Endothelial cell (in vitro differentiated cells): ENCODE results near the gene IL1R2. TPM values are rescaled to one million over a fixed set of nuclear protein-coding genes. Genes with fewer than 3 reads are reported as not detected.

Experiments
- DNase-seq: peaks from one replicate; pipeline ENCODE4 v3.0.0; 2021; ENCODE audit warnings: low spot score
- H3K27ac Mint-ChIP-seq: one replicate; pipeline ENCODE4 v1.8.0; 2021; ENCODE audit warnings: mixed read lengths, inconsistent platforms; ENCODE audit not compliant: unreplicated experiment
- H3K27me3 Mint-ChIP-seq: one replicate; pipeline ENCODE4 v1.8.0; 2021; ENCODE audit warnings: mild to moderate bottlenecking, moderate library complexity, mixed read lengths, inconsistent platforms; ENCODE audit not compliant: unreplicated experiment
- H3K36me3 Mint-ChIP-seq: one replicate; pipeline ENCODE4 v1.8.0; 2021; ENCODE audit warnings: mild to moderate bottlenecking, low read depth, mixed read lengths, inconsistent platforms; ENCODE audit not compliant: unreplicated experiment
- H3K4me1 Mint-ChIP-seq: one replicate; pipeline ENCODE4 v1.8.0; 2021; ENCODE audit warnings: mild to moderate bottlenecking, mixed read lengths, inconsistent platforms; ENCODE audit not compliant: unreplicated experiment
- H3K4me3 Mint-ChIP-seq: one replicate; pipeline ENCODE4 v1.8.0; 2021; ENCODE audit warnings: mild to moderate bottlenecking, mixed read lengths, inconsistent platforms; ENCODE audit not compliant: unreplicated experiment
- H3K9me3 Mint-ChIP-seq: one replicate; pipeline ENCODE4 v1.8.0; 2021; ENCODE audit warnings: mixed read lengths, inconsistent platforms; ENCODE audit not compliant: unreplicated experiment
- total RNA-seq: library from RNA; stranded (reverse); fragmentation: NEBNext Ultra II Directional; extraction: Animal tissue kit (Norgen Biotek cat#: 25700); gene quantifications from one replicate; pipeline ENCODE4 v1.2.1, GENCODE V29; 2021; ENCODE audit not compliant: unreplicated experiment
- TF ChIP-seq, protein P1 (sequence below): fragments of 200-600 bp; sonication (generic); IDR thresholded peaks from one replicate; pipeline ENCODE4 v1.5.0; 2021; ENCODE audit warnings: antibody characterized with exemption; ENCODE audit not compliant: unreplicated experiment

Gene IL1R2
- total RNA-seq, 1 donor from 2014 or later, result not detected

DNA sequence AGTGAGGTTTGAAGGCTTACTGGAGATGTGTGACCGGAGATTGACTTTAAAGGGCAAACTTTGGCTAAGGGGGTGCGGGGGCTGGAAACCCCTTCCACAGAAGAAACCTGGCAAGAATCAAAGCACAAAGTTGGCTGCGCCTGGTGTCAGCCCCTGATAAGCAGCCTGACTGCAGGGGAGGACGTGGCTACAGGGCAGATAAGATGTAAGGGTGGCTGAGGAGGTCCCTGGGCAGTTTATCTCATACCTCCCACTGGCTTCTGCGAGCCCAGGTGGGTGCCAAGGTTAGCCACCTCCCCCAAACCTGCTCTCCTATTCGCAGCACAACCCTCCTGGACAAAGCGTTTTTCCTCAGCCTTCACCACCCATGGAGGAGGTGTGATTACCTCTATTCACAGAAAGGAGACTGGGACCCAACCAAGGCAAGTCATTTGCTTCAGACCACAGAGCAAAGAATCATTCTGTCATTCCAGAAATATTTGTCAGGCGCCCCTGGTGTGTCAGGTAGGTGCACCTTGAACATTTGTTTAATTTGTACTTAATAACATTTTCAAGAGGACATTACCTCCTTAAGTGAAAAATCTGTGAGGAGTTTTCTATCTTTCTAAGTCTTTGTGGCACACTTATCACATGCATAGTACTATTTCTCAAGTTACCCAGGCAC is 77.7 kb downstream of the IL1R2 start:
- H3K4me1 Mint-ChIP-seq, result peaks cover 7% of the 10 kb centered on the region
- H3K4me3 Mint-ChIP-seq, result no peak overlapping the region
- H3K36me3 Mint-ChIP-seq, result no peaks in the 10 kb centered on the region
- no peak overlapping the region for H3K27ac Mint-ChIP-seq
- TF ChIP-seq, protein P1, sequence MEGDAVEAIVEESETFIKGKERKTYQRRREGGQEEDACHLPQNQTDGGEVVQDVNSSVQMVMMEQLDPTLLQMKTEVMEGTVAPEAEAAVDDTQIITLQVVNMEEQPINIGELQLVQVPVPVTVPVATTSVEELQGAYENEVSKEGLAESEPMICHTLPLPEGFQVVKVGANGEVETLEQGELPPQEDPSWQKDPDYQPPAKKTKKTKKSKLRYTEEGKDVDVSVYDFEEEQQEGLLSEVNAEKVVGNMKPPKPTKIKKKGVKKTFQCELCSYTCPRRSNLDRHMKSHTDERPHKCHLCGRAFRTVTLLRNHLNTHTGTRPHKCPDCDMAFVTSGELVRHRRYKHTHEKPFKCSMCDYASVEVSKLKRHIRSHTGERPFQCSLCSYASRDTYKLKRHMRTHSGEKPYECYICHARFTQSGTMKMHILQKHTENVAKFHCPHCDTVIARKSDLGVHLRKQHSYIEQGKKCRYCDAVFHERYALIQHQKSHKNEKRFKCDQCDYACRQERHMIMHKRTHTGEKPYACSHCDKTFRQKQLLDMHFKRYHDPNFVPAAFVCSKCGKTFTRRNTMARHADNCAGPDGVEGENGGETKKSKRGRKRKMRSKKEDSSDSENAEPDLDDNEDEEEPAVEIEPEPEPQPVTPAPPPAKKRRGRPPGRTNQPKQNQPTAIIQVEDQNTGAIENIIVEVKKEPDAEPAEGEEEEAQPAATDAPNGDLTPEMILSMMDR, result no peak
- H3K27me3 Mint-ChIP-seq, result peaks cover 6% of the 10 kb centered on the region
- DNase-seq, result no peak
- H3K9me3 Mint-ChIP-seq, result no peaks in the 10 kb centered on the region

DNA sequence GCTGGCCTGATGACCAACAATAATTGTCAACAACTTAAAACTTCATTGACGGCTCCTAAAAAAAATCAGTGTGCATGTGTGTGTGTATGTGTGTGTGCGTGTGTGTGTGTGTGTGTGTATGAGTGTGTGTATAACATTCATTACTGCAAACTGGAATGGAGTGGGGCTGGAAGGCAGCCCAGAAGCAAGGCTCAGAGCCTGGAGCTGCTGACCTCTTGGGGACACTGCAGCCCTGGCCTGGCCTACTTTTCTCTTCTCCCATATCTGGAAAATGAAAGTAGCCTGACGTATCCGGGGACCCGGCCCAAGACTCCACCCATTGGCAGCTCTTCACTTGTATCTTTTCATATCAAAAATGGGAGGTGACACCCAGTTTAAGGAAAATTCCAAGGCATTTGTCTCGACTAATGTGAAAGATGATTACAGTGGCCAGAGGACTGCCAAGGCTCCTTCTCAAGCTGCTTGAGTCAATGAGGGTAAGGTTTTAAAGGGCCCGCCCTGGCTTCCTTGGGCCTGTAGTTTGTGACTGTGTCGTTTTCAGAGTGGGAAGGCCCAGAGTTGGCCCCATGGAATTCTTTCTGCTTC is 78.4 kb downstream of the IL1R2 start:
- Mint-ChIP-seq H3K36me3 (no peaks in the 10 kb centered on the region), H3K4me1 (peaks cover 9% of the 10 kb centered on the region), H3K27me3 (peaks cover 2% of the 10 kb centered on the region), H3K4me3 (no peak overlapping the region), H3K27ac (no peak overlapping the region), H3K9me3 (no peaks in the 10 kb centered on the region)
- TF ChIP-seq, protein P1, result no peak
- DNase-seq, result no peak

DNA sequence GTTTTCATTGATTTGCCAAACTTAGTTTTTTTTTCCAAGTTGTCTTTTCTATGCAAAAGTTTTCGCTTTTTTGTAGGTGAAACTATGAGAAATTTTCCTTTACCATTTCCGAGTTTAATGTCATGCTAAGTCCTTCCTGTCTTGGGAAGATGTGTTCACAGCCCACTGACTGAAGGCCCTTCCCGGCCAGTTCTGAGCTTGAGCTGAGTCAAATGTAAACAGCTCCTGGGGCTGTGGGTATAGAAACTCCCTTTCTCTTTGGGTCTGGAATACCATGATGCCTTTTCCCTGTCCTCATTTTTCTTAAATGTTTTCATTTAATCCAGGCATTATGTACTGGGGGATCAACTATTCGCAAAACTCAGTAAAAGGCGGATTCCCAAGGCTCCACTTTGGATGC is 81.0 kb downstream of the IL1R2 start:
- Mint-ChIP-seq H3K27me3 (peaks cover 2% of the 10 kb centered on the region), H3K27ac (no peak overlapping the region), H3K4me3 (no peak overlapping the region), H3K36me3 (no peaks in the 10 kb centered on the region), H3K4me1 (peaks cover 4% of the 10 kb centered on the region), H3K9me3 (no peaks in the 10 kb centered on the region)
- DNase-seq, result no peak
- TF ChIP-seq, protein P1, result no peak

DNA sequence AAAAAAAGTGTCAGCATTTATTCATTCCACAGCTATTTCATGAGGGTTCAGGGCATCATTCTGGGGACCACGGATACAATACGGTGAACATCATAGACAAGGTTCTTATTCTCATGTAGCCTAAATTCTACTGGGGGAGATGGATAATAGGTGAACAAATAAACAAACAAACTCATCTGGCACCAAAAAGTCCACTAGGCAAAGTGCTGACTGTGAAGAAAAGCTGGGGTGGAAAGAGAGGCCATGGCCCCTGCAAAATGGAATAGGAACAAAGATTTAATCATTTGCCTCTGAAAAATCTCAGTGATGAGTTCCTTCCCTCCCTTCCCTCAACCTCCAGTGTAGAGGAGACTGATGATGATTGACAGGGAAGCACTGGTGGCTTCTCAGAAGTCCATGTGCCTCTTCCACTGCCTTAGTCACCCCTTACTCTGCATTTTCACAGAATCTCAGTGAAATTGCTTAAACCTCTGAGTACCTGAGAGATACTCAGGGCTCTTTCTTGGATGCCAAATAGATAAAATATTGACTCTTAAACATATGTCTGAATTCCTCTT is 81.5 kb downstream of the IL1R2 start:
- Mint-ChIP-seq H3K9me3 (no peaks in the 10 kb centered on the region), H3K27ac (no peak overlapping the region), H3K36me3 (no peaks in the 10 kb centered on the region), H3K4me3 (no peak overlapping the region), H3K27me3 (peaks cover under 1% of the 10 kb centered on the region), H3K4me1 (peaks cover 4% of the 10 kb centered on the region)
- DNase-seq, result no peak
- TF ChIP-seq, protein P1, result no peak

DNA sequence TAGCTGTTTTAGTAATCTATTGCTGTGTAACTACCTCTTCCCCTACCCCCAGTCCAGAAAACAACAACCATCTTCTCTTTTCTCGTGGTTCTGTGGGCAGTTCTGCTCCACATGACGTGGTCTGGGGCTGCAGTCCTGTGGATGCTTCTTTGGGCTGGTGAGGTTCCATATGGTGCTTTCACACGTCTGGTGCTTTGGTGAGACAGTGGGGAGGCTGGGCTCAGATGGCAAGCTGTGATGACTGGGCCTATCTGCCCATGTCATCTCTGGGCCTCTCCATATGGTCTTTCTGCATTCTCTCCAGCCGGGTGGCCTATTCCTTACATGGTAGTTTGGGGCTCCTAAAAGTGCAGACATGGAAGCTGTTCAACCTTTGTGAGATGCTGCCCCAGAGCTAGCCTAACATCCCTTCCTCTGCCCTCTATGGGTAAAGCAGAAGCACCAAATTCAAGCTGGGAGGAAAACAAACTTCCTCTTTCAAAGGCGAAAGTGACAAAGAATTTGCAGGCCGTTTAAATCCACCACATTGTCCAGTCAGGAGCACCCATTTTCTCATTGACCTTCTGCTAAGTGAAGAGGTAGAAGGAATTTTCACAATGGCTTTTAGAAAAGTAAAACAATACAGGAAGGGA is 82.5 kb downstream of the IL1R2 start:
- H3K4me3 Mint-ChIP-seq, result no peak overlapping the region
- no peaks in the 10 kb centered on the region for H3K9me3 Mint-ChIP-seq
- no peaks in the 10 kb centered on the region for H3K27me3 Mint-ChIP-seq
- DNase-seq, result no peak
- TF ChIP-seq, protein P1, result no peak
- H3K27ac Mint-ChIP-seq, result no peak overlapping the region
- H3K4me1 Mint-ChIP-seq, result peaks cover 4% of the 10 kb centered on the region
- H3K36me3 Mint-ChIP-seq, result no peaks in the 10 kb centered on the region
